Left ventricle myocardium superior (tissue), 1 donor: ENCODE results near the gene MYO9A. TPM values are rescaled to one million over a fixed set of nuclear protein-coding genes. Genes with fewer than 3 reads are reported as not detected.
"Not testable (repeated sequence)": the region's sequence is repeated elsewhere in the genome, so short reads cannot be mapped to it uniquely, and the experiment has no call there.

Source experiments
- ATAC-seq: fragments of 200-7000 bp; cut with Tn5 transposase; one replicate; pipeline ENCODE4 v1.9.1; 2020; ENCODE audit warnings: mild to moderate bottlenecking, moderate library complexity
- DNase-seq: peaks from one replicate; pipeline ENCODE4 v3.0.0-alpha.2; 2020
- intact Hi-C: fragments of 100-400 bp; cut with micrococcal nuclease; formaldehyde crosslinking; loops from one replicate; pipeline ENCODE4 v1.11.0; 2022
- total RNA-seq: library from RNA; stranded (reverse); fragmentation: NEBNext Ultra II Directional; extraction: Animal tissue kit (Norgen Biotek cat#: 25700); gene quantifications from one replicate; pipeline ENCODE4 v1.2.1, GENCODE V29; 2021
- donor health status: DM: no; HTN: yes; CAD: no; lungs with severe emphysema.

Gene MYO9A
- total RNA-seq, 1 donor from 2014 or later: 29.7 TPM

DNA sequence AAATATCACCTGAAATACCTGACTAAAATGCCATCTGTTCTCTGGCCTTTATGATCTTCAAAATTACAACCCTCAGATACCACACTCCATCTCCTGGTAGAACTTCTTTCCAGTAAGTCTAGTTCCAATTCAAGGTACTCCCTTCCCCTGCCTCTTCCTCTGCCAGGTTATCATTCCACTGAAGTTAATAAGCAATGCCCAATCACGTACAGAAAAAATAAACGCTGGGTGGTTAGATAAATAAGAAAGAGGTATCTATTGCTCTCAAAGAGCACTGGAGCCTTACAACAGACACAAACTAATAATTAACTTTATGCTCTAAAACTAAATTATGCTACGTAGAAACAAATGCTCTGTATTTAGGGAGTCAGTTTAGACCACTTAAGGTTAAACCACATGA is 112.5 kb downstream of the MYO9A start:
- no peak for ATAC-seq
- intact Hi-C loops: no loop called here
- DNase-seq: no peak

DNA sequence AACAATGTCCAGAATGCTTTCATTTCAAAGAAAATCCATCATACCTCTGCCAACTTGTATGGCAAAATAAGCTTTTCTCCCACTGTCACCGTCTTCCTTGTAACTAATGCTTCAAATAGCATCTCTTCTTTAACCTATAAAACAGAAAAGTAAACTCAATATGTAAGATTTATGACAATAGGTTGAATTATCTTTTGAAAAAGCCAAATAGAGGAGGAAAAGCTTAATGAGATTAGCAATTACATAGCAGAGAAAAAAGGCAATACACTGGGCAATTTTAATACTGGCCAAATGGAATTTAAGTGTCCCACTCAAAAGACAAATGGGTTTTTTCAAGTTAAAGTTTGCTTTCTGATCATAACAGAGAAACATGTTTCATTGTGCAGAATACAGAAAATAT is 118.1 kb downstream of the MYO9A start:
- intact Hi-C loops: no loop called here
- ATAC-seq (no peak), DNase-seq (no peak)

DNA sequence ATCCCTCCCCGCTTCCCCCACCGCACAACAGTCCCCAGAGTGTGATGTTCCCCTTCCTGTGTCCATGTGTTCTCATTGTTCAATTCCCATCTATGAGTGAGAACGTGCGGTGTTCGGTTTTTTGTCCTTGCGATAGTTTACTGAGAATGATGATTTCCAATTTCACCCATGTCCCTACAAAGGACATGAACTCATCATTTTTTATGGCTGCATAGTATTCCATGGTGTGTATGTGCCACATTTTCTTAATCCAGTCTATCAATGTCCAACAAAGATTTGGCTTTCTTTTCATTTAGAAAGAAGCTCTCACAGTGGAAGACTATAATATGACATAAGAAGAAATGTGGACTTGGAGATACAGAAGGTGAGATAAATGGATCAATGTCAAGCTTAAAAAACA is 119.2 kb downstream of the MYO9A start:
- DNase-seq, ATAC-seq, intact Hi-C loops: not testable (repeated sequence)

DNA sequence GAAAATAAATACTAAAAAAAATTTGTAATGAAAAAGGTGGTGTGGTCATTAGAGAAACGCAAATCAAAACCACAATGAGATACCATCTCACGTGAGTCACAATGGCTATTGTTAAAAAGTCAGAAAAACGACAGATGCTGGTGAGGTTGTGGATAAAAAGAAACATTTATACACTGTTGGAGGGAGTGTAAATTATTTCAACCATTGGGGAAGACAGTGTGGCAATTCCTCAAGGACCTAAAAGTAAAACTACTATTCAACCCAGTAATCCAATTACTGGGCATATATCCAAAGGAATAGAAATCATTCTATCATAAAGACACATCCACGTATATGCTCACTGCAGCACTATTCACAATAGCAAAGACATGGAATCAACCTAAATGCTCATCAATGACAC is 120.3 kb downstream of the MYO9A start:
- DNase-seq: no peak
- intact Hi-C loops: no loop called here

DNA sequence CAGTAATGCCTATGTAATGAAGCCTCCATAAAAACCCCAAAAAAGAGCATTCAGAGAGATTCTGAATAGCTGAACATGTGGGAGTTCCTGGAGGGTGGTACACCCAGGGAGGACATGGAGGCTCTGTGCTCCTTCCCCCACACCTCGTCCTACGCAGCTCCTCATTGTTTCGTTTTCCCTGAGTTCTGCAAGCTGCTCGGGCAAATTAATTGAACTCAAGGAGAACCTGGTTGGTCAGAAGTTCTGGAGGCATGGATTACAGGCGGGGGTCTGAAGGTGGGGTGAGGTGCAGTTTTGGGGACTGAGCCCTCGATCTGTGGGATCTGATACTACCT is 142.2 kb downstream of the MYO9A start:
- ATAC-seq: no peak

More for the DNA sequence above, 120.3 kb downstream of the MYO9A start:
- ATAC-seq: no peak

DNA sequence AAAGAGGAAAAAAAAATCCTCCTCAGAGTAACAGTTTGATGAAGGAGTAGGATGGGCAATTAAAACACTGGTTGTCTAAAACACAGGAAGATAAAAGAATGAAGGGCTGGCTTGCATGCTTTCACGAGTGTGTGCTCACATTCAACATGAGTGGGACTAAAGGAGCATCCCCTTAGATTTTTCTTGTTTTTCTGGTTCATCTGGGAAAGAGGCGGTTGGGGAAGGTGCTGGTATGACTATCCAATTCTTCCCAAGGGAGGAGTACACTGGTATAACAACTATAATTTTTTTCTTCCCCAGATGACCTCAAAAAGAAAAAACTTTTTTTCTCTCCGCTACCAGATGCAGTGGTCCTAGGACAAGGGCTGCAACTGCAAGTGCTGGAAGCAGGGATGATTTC is 143.7 kb downstream of the MYO9A start:
- intact Hi-C loops: no loop called here
- no peak for ATAC-seq
- DNase-seq: no peak

More for the DNA sequence above, 142.2 kb downstream of the MYO9A start:
- intact Hi-C loops: no loop called here
- DNase-seq: no peak

DNA sequence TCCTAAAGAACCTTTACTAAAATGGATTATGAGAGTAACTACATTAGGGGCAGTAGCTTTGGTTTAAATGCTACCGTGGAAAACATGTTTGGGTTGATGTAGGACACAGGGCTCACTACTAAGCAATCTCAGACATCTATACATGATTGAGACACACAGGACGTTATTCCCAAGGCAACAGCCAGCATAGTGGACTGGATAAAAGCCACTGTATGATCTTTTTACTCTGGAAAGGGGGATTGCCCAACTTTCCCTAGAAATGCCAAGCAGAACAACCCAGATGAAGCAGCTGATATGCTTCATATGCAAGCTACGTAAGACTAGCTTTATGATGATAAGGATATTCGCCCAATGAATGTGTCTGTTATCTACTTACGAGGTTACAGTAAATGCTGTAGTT is 144.6 kb downstream of the MYO9A start:
- intact Hi-C loops: no loop called here
- no peak for ATAC-seq
- no peak for DNase-seq

DNA sequence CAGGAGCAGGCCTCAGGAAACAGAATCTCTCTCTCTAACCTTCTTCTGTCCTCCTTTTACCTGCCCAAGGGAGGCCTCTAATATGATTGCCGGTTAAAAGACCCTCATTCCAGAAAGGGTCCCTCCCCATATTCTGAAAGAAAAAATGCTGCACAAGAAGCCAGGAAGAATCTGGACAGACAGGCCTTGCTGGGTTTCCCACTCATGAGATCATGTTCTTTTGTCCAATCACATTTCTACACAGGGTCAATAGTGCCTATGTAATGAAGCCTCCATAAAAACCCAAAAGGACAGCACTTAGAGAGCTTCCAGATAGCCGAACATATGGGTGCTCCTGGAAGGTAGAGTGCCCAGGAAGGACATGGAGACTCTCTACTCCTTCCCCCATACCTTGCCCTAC is 146.0 kb downstream of the MYO9A start:
- no peak for DNase-seq
- no peak for ATAC-seq
- intact Hi-C loops: no loop called here

DNA sequence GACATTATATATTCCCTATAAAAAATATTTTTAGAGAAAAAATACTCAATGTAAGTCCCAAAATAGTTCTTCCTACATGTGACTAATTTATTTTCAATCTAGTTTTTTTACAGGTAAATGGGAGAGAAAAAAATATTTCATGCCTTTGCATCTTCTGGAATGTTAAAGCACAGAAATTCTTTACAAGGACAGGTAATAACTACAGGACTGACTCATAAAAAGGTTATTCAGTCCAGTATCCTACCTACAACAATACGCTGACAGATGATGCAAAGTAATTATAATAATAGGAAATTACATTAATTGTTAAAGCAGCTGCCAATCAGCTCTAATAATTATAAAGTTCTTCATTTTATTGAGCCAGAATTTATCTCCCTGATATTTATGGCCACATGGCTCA is 147.5 kb downstream of the MYO9A start:
- DNase-seq (no peak), ATAC-seq (no peak)
- intact Hi-C loops: no loop called here

DNA sequence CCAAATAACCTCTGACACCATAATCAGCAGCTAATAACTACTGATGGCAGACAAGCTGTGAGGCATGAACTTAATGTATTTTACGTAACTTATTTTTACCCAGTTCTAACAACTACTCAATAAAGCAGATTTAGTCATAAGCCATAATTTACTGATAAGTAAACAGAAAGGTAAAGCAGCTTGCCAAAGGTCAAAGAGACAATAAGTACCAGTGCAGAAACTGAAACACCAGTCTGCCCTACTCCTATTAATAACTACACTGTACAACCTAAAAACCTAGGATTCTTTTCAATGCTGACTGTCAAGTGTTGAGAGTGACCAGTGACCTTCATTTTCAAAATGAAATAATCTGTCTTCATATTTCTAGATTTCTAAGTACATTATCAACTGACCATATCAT is 155.4 kb downstream of the MYO9A start:
- ATAC-seq (peak; percentile 79), DNase-seq (no peak)
- intact Hi-C loops: no loop called here

DNA sequence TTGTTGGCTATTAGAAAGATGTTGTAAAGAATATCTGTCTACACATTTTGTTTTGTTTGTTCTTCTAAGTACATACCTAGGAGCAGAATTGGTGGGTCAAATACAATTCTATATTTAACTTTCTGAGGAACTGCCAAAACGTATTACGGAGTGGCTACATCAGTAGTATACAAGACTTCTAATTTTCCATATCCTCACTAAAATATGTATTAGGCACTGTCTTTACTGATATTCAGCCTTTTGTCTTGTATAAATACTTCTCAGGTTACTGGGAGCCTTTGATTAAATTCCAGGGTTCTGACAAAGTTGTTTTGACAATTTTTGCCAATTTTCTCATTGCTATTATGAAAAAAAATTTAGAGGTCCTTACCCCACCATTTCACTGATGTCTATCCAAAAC is 160.9 kb downstream of the MYO9A start:
- no peak for ATAC-seq
- DNase-seq: no peak
- intact Hi-C loops: no loop called here

DNA sequence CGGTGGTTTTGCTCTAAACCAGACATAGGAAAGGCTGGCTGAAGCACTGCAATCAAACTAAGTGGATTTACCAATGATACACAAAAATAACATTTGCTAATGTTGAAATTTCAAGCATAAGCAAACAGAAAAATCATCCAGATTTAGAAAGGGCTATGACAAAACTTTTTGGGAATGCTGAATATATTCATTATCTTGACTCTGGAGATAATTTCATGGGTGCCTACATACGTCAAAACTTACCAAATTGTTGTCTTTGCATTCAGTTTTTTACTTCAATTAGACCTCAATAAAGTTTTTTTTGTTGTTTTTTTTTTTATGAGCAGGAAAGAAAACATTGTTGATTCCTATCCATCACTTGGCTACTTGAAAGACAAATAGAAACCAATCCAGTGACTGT is 166.8 kb downstream of the MYO9A start:
- no peak for DNase-seq
- no peak for ATAC-seq
- intact Hi-C loops: no loop called here

DNA sequence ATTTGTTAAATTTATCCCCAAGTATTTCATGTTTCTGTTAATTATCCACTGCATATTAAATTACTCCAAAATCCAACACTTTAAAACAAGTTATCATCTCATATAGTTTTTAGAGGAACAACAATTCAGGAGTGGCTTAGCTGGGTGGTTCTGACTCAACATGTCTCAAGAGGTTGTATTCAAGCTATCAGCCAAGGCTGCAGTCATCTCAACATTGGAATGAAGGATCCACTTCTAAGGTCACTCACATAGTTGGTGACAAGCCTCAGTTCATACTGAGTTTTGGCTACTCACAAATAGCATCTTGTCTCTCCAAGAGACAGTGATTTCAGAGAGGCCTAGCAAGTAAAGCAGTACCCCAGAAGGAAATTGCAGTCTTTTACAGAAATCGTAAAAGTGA is 172.9 kb downstream of the MYO9A start:
- DNase-seq (no peak), ATAC-seq (no peak)
- intact Hi-C loops: no loop called here

DNA sequence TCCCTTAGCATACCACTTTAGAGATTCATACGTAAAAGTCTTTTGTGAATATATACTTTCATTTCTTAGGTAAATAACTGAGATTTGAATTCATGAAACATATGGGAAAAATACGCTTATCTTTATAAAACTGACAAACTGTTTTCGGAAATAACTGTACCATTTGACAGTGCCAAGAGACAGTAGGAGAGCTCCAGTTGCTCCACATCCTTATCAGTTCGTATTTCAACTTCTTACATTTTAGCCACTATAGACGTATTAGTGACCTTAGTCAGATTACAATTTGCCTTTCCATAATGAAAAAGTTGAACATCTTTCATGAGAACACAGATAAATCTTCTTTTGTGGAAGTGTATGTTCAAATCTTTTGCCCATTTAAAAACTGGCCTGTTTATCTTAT is 174.1 kb downstream of the MYO9A start:
- intact Hi-C loops: no loop called here
- ATAC-seq: no peak
- DNase-seq: no peak

DNA sequence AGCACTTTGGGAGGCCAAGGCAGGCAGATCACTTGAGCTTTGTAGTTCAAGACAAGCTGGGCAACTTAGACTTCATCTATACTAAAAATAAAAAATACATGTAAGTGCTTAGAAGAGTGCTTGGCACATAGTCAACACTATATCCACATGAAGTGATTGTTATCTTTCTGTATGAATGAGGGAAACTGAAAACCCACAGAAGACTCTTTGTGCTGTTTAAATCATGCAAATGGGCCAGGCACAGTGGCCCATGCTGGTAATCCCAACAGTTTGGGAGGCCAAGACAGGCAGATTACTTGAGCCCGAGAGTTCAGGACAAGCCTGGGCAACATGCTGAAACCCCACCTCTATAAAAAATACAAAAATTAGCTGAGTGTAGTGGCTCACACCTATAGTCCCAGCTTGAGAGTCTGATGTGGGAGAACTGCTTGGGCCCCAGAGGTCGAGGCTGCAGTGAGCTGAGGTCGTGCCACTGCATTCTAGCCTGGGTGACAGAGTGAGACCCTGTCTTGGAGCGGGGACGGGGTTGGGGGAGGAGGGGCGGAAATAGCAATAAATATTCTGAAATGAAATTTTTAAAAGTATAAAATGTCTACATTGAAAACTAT is 177.9 kb downstream of the MYO9A start:
- DNase-seq (no peak), ATAC-seq (no peak)
- intact Hi-C loops: no loop called here

DNA sequence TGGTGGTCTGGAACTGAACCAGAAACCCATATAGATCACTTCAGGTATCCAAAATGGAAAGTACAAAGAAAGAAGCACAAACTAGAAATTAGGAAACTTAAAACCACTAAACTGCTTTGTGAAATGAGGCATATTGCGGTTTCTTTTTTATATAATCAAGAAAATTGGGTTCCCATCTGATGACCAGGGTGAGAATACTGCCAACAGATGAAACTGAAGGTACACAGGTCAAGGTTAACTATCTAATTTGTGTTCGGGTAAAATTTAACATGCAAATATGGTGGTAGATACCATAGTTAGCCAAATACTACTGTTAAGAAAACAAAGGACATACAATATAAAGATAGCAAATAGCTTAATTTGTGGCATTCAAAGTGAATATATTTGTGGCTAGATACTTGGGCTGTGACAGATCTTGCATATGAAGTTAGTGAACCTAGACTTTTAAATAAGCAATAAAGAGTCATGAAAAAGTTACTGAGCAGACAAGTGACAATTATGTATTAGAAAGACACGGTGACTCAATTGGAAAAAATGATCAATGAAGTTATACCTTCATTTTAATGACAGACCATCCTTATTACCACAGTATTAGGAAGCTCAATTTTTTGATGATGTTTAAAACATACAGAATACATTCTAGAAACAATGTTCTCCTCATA is 180.2 kb downstream of the MYO9A start:
- intact Hi-C loops: no loop called here
- no peak for DNase-seq
- no peak for ATAC-seq

DNA sequence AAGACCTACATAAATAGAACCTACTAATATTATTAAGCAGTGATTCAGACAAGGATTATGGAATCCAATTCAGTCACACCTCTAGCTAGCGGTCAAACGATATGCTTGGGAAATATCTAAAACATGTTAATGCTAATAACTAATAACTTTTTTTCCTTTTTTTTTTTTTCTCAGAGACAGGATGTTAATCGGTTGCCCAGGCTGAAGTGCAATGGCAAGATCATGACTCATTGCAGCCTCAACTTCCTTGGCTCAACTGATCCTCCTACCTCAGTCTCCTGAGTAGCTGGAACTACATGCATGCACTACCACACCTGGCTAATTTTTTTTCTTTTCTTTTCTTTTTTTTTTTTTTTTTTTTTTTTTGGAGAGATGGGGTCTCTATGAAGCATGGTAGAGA is 183.5 kb downstream of the MYO9A start:
- intact Hi-C loops: no loop called here
- ATAC-seq (no peak), DNase-seq (no peak)

DNA sequence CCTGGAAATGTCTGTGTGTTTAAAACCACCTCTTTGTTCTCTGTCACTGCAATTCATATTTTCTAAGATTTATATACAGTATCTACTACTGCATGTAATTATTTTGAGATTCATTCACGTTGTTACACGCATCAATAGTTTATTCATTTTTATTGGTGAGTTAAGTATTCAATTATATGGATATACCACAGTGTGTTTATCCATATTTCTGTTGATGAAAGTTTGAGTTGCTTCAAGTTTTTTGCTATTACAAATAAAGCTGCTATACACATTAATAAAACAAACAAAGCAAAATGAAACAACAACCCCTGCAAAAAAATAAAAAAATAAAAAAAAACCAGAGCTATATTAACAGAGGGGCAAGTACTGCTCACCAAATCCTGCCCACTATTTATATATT is 185.3 kb downstream of the MYO9A start:
- DNase-seq (no peak), ATAC-seq (no peak)
- intact Hi-C loops: no loop called here

DNA sequence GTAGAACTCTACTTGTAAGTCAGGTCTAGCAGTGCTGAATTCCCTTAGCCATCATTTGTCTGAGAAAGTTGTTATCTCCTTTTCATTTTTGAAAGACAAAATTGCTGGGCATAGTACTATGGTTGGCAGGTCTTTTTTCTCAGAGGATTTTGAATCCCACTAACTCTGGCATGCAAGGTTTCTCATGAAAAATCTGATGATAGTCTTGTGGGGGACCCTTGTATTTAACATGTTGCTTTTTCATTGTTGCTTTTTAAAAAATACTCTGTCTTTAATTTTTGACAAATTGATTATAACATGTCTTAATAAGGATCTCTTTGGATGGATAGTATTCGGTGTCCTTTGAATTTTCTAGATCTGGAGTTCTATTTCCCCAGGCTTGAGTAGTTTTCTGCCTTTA is 186.7 kb downstream of the MYO9A start:
- ATAC-seq (no peak), DNase-seq (no peak)
- intact Hi-C loops: no loop called here

DNA sequence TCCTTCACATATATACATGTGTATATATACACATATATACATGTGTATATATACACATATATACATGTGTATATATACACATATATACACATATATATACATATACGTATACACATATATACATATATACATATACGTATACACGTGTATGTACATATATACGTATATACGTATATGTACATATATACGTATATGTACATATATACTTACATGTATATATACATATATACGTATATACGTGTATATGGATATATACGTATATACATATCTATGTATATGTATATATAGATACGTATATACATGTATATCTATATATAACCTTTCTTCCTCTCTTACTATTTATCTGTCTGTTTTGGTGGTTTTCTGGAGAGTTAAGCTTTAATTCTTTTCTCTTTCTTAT is 192.8 kb downstream of the MYO9A start:
- no peak for DNase-seq
- no peak for ATAC-seq
- intact Hi-C loops: no loop called here

DNA sequence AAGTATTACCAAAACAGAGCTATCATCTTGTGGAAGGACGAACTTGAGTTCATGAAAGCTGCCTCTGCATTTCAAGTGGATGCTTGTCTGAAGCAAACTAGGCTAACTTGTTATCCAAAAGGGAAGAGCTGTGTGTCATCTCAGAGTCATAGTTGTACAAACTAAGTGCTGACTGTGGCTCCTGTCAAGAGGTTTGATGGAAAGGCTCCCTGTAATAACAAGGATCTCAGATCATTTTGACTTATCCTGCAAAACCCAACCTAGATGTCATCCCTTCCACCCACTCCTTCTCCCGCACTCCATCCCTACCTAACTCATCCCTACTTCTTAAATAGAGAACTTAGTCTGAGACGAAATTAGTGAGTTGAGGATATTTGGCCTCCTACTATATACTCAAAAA is 196.8 kb downstream of the MYO9A start:
- DNase-seq (no peak), ATAC-seq (no peak)
- intact Hi-C loops: no loop called here

DNA sequence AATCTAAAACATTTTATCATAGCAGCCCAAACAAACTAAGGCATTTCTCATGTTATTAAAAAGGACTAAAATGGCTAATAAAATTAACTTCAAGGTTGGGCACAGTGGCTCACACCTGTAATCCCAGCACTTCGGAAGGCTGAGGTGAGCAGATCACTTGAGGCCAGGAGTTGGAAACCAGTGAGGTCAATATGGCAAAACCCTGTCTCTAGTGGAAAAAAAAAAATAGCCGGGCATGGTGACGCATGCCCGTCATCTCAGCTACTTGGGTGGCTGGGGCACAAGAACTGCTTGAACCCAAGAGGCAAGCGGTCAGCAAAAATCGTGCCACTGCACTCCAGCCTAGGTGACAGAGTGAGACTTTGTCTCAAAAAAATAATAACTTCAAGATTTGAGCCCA is 197.4 kb downstream of the MYO9A start:
- ATAC-seq (no peak), DNase-seq (no peak)
- intact Hi-C loops: no loop called here
